GM21381 (cell line): Measurements from ENCODE around the gene SRXN1.

Experiments used
- ATAC-seq: cut with Tn5 transposase; IDR thresholded peaks from one replicate; pipeline ENCODE4 v1.9.1; 2021; ENCODE audit warnings: mild to moderate bottlenecking, moderate library complexity; ENCODE audit not compliant: unreplicated experiment

Gene SRXN1

DNA sequence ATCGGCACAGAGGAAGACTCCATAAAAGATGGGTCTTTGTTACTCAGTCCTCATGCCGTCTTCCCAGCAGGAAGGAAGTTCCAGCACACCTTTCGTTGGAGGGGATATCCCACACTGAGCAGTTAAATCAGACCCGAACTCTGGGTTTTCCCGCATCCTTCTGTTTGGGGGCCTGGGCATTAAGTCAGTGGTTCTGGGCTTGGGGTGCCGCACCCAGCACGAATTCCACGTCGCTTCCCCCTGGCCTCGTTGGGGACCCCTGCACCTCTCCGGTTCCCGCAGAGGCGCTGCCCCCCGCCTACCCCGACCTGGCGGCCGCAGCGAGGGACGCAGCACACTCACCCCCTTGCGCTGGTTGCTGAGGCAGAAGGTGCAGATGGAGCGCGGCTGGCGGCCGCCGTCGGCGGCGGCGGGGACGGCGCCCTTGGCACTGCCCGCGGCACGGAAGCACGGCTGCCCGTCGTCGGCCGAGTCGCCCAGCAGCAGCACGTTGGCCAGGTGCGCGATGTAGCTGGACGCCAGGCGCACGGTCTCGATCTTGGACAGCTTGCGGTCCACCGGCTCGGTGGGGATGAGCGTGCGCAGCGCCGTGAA is 43.5 kb downstream of the SRXN1 start:
- ATAC-seq, result no peak

DNA sequence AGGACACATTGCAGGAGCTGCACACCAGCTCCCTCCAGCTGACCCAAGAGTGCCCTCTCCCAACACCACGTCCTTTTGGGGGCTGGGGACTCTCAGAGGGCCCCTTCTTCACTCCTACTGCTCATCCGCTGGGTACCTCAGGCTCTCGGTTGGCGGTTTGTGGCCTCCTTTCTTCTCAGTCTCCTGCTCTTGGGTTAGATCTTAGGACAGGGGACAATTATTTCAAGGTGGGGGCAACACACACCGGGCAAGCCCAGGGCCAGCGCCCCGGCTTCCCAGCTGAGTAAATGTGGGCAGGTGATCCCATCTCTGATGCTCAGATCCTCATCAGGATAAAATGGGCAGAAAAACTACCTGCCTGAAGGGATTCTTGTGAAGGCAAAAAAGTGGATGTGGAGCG is 44.0 kb downstream of the SRXN1 start:
- ATAC-seq, result no peak

DNA sequence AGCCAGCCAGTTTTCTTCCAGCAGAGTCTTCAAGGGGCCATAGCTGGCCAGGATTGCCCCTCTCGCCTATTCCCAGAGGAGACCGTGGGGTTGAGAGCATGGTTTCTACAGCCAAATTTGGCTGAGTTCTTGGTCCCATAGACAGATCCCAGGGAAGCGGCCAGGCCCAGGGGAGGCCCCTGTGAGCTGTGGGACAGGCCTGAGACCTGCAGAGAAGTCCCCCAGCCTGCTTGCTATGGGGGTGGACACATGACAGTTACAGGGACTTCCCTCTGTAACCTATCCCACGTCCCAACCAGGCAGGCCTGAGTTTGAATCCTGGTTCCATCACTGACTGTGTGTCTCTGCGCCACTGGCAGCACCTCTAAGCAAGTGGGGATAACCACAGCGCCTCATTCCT is 45.5 kb downstream of the SRXN1 start:
- ATAC-seq, result no peak

DNA sequence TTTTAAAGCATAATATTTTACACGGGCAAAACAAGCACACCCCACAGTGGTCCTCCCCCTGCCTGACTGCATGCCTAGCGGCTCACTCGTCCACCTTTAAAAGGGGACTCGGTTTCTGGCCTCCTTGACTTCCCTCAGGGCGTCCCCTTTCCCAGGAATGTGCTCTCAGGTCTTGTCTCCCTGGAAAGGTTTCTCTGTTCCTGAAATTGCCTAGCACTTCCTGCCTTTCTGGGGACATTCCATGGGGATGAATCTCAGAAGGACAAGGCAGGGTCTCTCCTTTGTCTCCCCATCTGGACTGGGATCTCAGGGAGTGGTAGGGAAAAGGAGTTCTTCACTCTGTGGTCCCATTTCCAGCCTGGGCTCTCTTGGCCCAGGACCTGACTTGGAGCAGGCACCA is 47.8 kb downstream of the SRXN1 start:
- no peak for ATAC-seq

DNA sequence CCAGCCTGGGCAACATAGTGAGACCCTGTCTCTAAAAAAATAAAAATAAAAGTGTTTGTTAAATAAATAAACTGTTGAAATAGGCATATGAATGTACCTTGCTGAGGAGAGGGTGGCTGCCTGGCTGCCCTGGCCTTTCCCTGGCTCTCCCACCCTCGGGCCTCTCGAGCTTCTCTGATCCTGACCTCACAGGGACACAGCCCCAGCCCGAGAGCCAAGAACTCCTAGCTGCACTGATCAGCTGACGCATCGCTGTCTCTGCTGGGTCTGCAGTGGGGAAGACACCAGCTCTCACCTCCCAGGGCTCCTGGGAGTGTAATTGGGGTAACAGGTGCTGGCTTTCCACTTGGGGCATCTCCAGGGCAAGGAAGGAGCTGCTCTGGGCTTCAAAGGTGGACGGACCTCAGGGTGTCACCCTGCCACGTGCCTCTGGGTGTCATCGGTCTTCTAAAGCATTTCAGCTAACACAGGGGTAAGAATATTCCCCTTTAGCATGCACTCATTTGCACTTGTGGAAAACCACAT is 49.8 kb downstream of the SRXN1 start:
- ATAC-seq, result no peak

DNA sequence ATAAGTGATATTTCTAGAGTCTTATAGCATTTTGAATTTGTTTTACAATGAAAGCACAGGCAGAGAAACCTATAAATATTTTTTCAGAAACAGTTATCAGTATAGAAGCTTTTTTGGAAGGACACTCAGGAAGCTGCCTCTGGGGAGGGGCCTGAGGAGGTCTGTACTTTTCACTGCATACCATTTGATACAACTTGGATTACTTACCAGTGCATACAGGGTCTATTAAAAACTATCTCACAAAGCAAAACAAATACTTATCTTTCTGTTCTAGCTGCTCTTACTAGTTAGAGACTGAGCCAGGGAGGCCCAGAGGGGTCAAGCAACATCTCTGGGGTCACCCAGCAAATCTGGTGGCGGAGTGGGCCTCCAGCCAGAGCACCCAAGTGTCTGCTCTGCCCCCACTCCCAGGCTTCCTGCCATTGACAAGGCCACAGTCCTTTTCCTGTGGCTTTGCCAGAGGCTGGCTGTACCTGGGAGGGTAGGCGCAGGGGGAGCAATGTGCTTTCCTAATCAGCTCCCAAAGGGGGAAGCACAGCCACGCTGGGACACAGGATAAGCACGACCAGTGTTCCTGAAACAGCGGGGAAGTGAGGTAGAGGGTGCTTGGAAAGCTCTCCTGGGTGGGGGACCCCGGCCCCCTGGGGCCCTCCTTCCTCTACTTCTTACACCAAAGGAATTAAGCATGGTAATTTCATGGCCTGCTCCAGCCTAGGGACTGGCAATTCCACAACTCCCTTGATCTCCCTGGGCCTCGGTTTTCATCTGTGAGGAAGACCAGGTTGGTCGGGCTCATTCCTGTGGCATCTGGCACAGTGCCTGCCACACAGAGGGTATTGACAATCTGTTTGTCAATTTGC is 50.7 kb downstream of the SRXN1 start:
- ATAC-seq, result no peak

DNA sequence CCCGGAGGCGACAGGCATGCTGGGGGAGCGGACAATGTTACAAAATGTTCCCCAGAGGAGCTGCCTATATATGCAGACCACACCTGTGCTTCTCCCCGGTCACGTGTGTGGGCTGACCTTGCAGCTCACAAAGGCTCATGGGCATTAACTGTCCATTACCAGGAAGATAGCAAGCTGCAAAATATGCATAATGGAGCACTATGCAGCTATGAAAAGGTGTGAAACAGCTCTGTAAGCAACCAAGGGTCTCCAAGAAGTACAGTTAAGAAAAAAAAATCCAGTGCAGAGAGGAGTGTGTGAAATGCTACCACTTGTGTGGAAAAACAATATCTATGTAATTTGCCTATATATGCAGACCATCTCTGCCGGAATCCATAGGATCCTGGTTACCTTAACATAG is 52.3 kb downstream of the SRXN1 start:
- ATAC-seq, result no peak

DNA sequence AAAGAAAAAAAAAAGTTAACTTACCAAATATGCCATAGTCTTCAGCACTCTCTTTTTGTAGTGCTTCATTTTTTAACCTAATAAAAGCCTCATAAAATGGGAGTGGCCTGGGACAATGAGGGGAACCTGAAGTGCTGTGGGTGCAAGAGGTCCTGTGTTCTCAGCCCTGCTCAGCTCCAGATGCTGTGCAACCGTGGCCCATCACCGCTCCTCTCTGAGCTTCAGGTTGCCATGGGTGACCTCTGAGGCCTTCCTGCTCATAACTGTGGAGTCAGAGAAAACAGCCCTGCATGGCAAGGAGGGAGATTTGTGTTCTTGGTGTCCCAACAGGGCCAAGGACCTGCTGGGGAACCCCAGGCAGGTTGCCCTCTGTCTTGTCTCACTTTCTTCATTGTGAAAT is 52.9 kb downstream of the SRXN1 start:
- no peak for ATAC-seq

DNA sequence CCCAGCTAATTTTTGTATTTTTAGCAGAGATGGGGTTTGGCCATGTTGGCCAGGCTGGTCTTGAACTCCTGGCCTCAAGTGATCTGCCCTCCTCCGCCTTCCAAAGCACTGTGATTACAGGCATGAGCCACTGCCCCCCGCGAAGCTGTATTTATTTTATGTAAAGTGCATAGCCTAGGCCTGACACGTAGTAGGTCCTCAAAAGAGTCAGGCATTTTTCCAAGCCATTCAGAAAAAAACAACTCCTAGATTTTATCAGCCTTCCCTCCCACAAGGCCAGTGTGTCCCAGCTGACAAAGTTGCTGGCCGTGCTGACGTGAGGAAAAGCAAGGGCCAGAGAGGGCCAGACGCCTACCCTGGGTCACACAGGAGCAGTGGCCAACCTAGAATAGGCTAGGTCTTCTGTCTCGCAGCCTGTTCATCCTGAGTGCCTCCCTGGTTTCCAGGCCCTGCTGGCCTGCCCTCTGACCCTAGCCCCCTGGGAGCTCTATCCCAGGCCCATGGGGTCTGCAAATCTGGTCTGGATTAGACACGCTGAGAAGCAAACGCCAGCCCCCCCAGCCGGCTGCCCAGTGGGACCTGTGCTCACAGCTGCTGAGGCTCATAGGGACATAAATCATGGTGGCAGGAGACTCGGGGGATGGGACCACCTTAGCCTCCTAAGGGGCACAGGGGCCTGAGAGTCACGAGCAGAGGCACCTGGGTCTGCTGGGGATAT is 54.7 kb downstream of the SRXN1 start:
- ATAC-seq, result no peak

DNA sequence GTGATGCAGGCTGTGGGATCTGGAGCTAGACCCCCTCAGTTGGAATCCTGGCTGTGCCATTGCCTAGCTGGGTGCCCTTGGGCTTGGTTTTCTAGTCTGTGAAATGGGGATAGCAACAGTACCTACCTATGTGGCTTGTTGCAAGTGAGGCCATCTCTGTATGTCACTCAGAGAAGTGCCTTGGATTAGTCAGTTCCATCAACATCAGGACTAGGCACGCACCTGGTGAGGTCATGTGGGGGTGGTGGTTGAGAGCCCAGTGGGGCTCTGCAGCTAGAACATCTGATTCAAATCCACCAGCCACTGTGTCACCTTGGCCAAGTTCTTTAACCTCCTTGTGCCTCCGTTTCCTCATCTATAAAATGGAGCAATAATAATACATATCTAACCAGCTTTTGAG is 55.4 kb downstream of the SRXN1 start:
- no peak for ATAC-seq
